ENCODE measurements around the gene NR5A2.

NR5A2 gene

GRCh38 chr1:200036619-200037270, 9.2 kb downstream of the NR5A2 start:
- DNase-seq = no peak

GRCh38 chr1:200037501-200037900, 10.0 kb downstream of the NR5A2 start:
- no peak for DNase-seq

- DNase-seq = no peak
These were observed 10.4 kb downstream of the NR5A2 start for GRCh38 chr1:200037904-200038303.

- no peak for DNase-seq
These were observed 10.9 kb downstream of the NR5A2 start for GRCh38 chr1:200038325-200038980.

GRCh38 chr1:200038981-200039848, 11.7 kb downstream of the NR5A2 start:
- DNase-seq = no peak

GRCh38 chr1:200039849-200040474, 12.5 kb downstream of the NR5A2 start:
- no peak for DNase-seq

- no peak for DNase-seq
These were observed 13.1 kb downstream of the NR5A2 start for GRCh38 chr1:200040481-200041138.

- no peak for DNase-seq
These were observed 14.0 kb downstream of the NR5A2 start for GRCh38 chr1:200041337-200042118.

GRCh38 chr1:200042119-200042551, 14.6 kb downstream of the NR5A2 start:
- DNase-seq = no peak

- no peak for DNase-seq
These were observed 15.2 kb downstream of the NR5A2 start for GRCh38 chr1:200042552-200043335.

GRCh38 chr1:200043336-200043668, 15.8 kb downstream of the NR5A2 start:
- no peak for DNase-seq

GRCh38 chr1:200046115-200046514, 18.6 kb downstream of the NR5A2 start:
- DNase-seq = no peak

GRCh38 chr1:200048244-200048643, 20.7 kb downstream of the NR5A2 start:
- no peak for DNase-seq

- DNase-seq = no peak
These were observed 22.3 kb downstream of the NR5A2 start for GRCh38 chr1:200049810-200050209.

GRCh38 chr1:200051620-200052019, 24.1 kb downstream of the NR5A2 start:
- no peak for DNase-seq

- DNase-seq = no peak
These were observed 25.6 kb downstream of the NR5A2 start for GRCh38 chr1:200053091-200053490.

- no peak for DNase-seq
These were observed 26.1 kb downstream of the NR5A2 start for GRCh38 chr1:200053646-200054045.

GRCh38 chr1:200058341-200058740, 30.8 kb downstream of the NR5A2 start:
- no peak for DNase-seq

- DNase-seq = no peak
These were observed 34.6 kb downstream of the NR5A2 start for GRCh38 chr1:200062143-200062542.

GRCh38 chr1:200072636-200073285, 45.3 kb downstream of the NR5A2 start:
- DNase-seq = no peak

GRCh38 chr1:200073286-200073637, 45.8 kb downstream of the NR5A2 start:
- DNase-seq = no peak

Measured in activated effector memory CD4-positive, alpha-beta T cell treated with Interleukin-2 at 50 U/mL for 16 hours (primary cell).